NOMO-1 (cell line): ENCODE results near the gene ADAMTSL3.
"Not testable (repeated sequence)": the region's sequence is repeated elsewhere in the genome, so short reads cannot be mapped to it uniquely, and the experiment has no call there.

Experiments used
- DNase-seq, 2 experiments: peaks; one replicate each; lab custom pipeline; 2025; ENCODE audit not compliant: unreplicated experiment in 2 of 2; lab: John Stamatoyannopoulos, UW

The ADAMTSL3 gene

DNA sequence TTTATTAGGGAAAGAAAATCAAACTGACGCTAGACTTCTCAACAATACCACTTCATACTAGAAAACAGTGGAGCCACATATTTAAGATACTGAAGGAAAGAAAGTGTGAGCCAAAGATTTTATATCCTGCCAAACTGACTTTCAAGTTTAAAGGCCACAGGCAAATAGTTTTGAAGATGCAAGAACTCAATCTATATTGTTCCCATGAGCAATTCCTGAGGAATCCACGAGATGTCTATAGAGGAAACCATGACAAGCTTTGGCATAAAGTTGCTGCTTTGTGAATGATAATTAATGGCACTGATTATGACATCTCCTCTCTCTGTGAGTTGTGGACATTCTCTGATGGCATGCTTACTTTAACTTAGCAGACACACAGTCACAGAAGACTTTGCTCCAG, 305.6 kb downstream of the ADAMTSL3 start:
- DNase-seq = no peak

DNA sequence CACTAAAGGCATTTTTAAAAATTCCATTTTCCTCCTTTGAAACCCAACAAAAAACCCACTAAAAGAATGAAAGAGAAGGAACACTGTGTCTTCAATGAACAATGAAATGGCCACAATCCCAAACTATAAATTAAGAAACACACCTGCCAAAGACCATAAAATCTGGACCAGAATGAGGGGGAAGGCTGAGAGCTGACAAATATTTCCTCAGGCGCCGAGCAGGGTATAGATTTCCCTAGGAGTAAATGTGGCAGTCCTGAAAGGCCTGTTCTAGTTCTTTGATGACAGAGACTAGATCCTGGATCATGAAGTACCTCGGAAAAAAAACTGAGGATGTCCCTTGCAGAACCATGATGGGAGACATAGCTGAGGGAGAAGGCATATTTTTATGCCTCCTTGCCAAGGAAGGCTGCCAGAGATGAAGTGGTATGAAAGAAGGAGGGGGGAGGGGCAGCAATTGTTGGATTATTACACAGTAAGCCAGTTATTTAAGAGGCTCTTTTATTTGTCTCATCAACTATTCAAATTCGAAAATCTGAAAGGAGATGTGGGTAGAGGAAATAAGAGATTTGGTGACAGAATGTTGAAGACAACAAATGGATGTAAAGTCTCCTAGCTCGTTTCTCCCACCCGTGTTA, 306.4 kb downstream of the ADAMTSL3 start:
- DNase-seq = no peak

DNA sequence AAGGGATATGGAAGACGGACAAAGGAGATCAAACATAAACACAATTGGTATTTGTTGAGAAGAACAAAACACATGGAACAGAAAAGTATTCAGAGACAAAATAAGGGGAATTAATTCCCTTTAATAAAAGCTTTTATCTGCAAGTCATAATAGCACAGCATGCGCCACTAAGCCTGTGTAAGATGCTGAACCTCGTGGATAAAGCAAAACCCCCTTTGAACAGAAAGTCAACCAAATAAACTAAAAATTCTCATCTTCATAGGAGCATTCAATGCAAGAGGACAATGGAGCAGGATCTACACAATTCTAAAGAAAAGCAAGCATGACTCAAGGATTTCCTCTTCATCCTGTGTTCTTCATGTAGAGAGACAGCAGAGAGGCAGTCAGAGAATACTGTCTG, 307.4 kb downstream of the ADAMTSL3 start:
- no peak for DNase-seq

DNA sequence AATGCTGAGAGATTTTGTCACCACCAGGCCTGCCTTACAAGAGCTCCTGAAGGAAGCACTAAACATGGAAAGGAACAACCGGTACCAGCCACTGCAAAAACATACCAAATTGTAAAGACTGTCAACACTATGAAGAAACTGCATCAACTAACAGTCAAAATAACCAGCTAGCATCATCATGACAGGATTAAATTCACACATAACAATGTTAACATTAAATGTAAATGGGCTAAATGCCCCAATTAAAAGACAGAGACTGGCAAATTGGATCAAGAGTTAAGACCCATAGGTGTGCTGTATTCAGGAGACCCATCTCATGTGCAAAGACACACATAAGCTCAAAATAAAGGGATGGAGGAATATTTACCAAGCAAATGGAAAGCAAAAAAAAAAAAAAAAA, 311.0 kb downstream of the ADAMTSL3 start:
- not testable (repeated sequence) for DNase-seq

DNA sequence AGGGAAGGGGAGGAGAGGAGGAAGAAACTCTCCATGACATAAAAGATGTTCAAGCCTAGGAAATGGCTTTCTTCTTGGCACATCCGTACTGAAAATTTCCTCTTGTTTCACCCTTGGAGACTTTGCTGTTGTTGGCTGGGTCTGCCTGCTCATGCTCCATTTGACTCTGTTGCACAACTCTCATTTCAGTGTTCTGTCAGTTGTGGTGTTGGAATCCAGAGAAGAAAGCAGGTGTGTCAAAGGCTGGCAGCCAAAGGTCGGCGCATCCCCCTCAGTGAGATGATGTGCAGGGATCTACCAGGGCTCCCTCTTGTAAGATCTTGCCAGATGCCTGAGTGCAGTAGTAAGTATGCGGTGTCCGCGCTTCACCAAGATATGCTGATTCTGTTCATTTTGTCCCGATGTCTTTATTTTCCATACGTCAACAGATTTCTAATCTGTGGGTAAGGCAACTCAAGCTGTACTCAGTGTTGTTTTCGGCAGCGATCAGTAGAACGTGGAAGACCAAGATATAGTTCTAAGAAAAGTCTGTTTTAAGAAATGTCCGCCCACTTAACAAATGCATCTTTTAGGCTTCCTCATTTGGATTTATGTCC, 316.5 kb downstream of the ADAMTSL3 start:
- DNase-seq = no peak

DNA sequence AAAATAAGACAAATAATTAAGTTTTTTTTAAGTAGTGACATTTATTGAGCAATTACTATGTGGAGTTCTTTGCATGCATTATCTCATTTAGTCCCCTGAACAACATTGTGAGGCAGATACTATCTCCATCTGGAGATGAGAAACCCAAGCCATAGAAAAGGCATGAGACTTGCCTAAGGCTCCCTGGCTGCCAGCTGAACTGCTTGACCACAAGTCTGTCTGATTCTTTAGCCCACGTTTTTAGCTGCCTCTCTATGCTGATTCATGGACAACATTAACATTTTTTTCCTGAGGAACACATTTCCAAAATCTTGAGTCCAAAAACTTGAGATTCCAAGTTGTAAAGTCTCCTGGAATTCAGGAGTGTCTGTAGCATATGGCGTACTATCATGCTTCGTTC, 318.1 kb downstream of the ADAMTSL3 start:
- no peak for DNase-seq

DNA sequence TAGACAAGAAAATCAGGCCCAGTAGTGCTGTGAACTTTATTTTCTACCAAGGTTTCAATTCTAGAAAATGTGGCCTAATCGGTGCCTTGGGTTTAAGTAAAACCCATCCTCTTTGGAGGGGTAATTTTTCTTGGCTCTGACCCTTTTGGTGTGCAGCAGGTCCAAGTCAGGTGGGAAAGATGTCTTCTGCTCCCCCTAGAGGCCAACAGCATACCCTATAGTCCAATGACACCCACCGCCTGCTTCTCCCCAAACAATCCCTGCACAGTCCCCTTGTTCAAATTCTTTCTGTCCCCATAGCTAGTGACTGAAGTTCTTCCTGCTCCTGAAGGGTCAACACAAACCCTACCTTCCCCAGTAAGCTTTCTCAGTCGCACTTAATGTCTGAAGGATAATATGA, 319.9 kb downstream of the ADAMTSL3 start:
- DNase-seq = no peak

DNA sequence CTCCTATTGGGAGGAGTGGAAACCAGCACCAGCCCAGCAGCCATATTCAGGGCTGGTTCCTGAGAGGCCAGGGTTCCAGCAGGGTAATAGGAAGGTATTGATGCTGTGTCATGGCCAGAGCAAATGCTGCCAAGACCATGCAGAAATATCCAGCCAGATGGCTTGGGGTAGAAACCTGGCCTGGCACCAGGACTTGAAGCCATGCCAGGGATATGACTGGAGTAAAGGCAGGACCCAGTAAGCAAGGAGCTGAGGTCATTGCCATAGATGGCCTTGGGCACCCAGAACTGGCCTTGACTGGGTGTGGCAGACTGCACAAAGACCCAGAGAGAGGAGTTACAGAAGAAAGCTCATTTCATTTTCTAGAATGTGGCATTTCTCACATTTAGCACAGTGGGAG, 324.1 kb downstream of the ADAMTSL3 start:
- no peak for DNase-seq

DNA sequence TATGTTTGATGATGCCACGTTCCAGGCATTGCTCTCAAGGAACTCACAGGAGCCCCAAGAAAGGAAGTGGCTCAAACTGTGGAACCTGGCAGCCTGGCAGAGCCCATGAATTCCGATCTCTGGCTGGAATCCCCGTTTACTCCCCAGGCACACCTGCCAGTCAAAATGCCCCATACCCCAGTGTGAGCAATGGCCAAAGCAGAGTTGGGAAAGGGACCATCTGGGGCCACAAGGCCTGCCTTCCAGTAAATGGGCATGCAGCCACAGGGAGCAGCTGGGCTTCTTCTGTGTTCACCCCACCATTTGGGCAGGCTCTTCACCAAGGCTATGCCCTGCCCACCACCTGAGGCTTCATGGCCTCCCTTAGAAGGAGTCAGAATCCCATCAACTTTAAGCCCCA, 324.7 kb downstream of the ADAMTSL3 start:
- no peak for DNase-seq

DNA sequence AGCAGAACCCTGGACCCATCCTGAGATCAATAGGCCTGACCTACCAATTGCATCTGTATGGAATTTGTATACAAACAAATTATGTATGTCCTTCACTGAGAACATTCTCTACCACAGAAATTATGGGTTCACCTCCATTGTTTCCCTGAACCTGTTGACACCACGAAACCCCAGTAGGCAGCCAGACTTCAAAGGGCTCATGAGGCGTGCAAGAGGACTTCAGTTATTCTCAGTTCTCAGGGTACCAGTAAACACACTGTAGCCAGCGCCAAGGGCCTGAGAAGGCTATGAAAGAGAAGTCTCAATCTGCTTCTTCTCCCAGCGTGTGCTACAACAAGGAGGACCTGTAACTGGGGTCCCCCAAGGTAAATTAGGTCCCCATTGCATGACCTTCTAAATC, 326.7 kb downstream of the ADAMTSL3 start:
- DNase-seq = no peak

DNA sequence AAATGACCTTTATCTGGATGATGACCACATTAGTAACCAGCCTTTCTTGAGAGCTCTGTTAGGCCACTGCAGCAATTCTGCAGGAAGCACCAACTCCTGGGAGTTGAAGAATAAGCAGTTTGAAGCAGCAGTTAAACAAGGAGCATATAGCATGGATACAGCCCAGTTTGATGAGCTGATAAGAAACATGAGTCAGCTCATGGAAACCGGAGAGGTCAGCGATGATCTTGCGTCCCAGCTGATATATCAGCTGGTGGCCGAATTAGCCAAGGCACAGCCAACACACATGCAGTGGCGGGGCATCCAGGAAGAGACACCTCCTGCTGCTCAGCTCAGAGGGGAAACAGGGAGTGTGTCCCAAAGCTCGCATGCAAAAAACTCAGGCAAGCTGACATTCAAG, 328.8 kb downstream of the ADAMTSL3 start:
- DNase-seq = no peak

DNA sequence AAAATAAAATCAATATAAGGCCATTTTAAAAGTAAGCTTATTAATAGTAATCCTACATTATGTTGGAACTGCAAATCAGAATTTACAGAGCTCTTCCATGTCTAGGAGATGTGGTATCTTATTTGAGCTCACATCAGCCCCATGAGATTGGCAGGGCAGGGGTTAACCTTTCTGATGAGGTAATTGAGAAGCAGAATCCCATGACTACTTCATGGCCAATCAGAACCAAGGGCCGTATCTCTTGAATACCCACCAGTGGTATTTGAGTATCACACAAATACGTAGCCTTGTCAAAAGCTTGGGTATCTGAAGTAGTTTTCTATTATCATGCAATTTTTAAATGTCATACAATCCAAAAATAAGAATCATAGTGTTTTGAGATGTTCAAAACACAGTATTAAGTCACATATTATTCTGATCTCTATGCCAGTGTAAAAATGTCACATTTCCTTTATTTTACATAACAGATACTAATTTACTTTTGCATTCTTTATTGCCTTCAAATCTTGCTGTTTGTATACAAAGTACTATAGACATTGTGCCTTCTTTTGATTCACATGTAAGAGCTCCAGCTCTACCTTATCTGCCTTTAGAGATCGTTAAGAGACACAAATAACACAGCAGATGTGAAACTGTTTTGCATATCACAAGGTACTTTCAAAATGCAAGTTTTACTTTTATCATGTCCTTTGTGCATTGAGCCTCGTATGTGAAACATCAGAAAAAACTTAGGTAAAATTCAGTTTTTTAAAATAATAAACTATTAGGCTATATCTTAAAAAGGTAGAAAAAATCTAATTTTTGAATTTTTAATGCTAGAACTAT, 329.9 kb downstream of the ADAMTSL3 start:
- DNase-seq = no peak

DNA sequence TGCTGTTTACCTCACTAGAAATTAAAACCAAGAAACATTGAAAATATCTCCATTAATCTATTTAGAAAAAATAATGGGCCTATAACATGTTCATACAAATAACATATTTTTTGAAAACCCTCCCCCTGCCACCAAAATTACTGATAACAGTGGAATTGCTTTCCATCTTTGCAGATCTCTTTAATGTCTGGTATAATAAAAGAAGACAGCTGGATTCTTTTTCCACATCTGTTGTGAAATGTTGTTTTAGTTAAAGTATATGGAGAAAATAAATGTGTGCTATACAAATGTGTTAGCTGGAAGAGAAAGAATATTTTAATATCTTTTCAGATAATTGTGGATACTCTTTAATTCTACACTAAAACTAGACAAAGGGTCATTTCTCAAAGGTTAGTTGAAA, 330.7 kb downstream of the ADAMTSL3 start:
- no peak for DNase-seq

DNA sequence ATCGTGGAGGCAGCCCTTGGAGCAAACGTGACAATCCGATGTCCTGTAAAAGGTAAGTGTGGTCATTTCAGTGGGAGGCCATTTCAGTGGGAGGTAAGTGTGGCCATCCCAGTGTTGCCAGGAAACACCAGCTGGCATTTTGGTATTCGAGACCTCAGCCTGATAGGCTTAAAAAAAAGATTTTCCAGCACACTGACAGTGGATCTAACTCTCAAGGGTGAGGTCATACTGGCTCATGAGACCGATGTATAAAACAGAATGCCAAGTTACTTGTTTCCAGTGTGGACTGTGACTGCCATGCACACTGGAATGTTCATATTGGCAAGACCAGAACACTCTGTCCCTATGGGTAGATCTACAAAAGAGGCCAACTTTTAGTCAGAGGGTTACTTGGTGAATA, 337.2 kb downstream of the ADAMTSL3 start:
- no peak for DNase-seq

DNA sequence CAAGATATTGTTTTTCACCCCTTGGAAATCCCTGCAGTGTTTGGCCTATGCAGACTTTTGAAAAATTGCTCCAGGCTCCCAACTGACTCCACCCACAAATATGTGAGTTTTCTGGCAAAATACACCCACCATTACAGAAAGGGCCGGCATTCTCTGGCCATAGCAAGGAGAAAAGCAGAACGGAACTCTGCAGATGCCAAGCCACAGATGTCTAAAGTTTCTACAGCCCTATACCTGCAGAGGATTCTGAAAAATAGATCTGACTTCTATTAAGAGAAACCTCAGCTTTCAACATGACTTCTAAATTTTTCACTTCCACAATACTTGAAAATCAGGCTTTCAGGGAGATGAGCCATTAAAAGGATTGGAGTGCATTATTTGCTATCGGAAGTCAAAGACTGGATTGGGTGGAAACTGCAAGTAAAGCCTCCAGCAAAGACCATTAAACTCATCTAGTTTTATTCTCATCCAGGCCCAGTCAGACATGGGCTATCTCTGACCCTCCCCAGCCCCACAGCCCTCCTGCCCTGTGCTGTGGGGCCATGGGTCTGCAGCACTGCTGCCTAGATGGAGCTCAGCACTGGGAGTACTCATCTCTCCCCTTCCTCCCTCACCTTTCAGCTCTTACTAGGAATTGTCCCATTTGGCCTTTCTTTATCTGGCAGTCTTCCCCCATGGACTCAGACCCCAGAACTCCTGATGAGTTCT, 338.6 kb downstream of the ADAMTSL3 start:
- DNase-seq = no peak

DNA sequence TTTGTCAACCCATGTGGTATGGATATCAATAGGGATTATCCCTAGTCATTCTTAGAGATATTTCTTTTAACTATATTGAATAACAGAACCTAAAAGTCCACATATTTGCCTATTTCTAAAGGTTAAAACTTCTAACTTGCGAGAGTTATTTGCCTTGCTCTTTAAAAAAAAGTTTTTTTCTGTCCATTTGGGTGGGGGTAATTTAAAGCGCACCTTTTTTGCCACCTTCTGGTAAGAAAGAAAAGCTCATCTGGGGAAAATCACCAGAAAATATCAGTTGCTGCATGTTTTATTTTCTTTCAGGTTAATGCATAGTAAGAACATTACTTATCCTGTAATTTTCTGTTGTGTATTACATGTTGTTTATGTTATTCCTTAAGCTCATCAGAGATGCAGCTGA, 339.7 kb downstream of the ADAMTSL3 start:
- no peak for DNase-seq

DNA sequence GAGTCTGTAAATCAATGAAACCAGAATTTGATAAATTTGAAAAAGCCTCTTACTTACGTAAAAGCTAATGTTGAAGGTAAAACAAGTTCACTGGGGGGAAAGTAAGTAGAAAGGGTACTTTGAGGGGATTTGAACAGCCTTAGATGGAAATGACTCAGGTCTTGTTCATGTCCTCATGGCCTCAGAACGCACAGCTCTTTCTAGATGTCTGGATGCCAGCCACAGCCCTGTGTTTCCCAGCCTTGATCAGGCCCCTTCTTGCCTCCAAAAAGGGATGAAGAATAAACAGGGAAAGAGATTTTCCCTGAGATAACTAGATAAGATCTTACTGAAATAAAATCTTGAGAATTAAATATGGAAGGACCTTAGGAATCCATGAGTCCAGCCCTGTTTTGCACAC, 344.6 kb downstream of the ADAMTSL3 start:
- DNase-seq = no peak

DNA sequence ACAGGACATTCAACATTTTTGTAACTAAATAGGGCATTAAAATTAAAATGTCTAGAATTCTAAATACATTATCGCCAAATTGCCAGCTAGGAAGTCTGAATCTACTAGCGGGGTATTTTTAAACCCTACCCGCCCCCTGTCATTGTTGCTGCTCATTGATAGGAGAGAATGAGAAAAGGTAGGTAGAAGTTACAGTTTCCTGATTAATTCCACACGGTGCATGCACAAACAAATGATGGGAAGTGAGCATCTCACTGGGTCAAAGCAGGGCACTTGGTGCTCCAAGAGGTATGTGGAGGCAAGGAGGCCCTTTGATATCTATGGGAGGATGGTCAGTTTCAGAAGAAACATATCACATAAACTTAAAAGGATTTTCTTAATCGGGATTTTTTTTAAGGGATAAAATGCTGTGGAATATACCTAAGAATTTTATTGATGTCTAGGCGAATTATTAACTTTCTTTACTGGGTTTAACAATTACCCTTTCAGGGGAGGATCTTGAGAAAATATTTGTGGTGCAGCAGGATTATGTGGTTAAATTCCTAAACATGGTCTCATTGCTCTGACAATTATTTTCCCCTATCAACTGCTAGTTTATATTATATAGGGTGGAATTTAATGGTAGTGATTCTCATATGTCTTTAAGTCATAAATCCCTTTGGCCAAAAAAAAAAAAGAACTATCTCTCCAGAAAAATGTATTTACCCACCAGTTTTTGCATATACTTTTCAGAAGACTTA, 345.6 kb downstream of the ADAMTSL3 start:
- DNase-seq = no peak

DNA sequence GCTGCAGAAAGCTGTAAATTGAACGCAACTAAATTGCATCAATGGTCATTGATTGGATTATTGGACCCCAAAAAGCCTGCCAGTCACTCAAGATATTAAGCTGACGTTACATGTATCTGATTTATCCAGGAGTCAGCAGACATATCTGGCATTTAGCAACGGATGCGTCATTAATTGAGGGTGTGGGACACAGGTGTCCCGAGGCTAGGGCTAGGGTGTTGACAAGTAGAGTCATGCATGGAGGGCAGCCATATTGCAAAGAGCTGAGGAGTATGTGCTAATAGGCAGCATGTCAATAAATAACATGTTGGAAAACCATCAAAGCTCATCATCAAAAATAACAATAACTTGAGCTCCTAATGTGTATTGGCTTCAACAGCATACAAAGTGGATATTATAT, 347.1 kb downstream of the ADAMTSL3 start:
- DNase-seq = no peak

DNA sequence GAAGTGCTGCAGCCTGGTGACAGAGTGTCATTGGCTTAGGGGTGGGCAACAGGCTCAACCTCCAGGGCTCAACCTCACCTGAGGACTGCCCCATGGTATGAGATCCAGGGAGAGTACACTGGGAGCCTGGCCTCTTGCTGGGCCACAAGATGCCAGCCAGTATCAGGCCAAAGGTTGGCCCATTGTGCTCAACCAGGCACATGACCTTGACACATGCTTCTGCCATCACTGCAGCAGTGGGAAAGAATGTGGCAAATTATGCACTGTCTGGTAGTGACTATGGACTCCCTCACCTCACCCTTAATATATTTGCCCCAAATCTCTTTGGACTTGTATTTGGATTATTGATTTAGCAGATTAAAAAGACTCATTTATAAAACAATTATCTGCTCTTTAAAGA, 347.7 kb downstream of the ADAMTSL3 start:
- no peak for DNase-seq
